Measurements from ENCODE around the gene GABRG1.

GABRG1 gene

DNA sequence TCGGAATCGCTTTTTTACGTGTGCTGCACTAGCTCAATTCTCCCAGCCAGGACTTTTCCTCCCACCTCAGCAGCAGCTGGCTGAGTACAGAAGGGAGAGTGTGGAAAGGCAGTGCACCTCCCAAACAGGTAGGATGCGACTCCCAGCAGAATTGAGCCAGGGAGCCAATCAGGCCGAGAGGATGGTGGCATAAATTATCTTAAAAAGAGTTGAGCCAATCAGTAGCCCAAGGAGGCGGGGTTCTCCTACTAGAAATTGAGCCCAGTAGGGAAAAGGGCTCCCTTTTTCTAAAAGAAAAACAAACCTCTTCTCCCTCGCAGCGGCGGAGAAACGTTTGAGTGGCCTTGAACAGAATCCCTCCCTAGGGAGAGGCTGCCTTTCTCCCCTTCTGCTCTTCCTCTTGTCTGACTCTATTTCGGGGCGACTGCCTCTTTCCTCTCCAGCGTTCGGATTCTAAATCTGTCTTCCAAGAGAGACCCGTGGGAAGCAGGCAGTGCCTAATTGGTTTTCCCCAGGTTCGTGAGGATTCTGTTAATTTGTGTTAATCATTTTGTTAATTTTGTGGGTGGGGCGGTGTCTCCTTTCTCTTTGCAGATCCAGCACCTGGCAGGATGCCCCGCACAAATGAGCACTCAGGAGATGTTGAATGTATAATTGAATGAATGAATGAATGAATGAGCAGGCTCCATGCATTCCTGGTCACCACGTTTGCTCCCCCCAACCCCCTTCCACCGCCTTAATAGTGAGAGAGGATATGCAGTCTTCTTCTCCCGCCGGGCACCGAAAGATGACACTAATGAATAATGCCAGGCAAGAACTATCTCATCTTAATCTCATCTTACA lies at the start of gene GABRG1:
Gene GABRG1, minus strand, starts transcription at position 142 of the 843 bp plus-strand sequence. Its CDS starts 141 bp downstream, at position 1.
- DNase-seq (ENCODE audit: low read depth), result no peak

GRCh38 chr4:46146993-46147392 lies 23.1 kb upstream of the GABRG1 start:
- no peak for DNase-seq (ENCODE audit: low read depth)

GRCh38 chr4:46131498-46132057 lies 7.7 kb upstream of the GABRG1 start:
- DNase-seq (ENCODE audit: low read depth), result no peak

DNA sequence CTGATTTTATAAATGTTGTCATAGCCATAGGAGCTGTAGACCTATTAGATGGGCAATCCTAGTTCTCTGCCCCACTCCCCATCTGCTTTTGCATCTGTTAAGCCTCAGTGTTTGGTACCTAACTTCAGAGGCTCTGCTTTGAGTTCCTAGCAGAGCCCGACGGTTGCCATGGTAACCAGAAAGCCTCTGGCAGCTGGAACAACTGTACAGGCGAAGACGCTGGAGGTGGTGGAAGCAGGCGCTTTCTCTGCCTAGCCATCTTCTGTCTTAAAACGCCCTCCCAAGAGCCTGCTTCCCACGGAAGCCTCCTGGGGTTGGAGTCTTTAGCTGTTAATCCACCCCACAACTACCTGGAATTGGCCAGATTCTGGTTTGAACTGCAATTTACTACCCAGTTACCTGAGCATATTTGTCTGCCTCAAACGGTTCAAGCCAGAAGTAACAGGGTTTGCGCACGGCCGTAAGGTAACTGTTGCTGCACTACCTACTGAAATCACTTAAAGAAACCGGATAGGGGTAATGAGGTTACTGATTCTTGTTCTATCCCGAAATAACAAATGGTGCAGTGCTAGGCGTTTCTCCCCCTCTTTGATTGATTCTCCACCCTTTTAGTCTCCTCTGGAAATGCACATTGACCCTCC lies 1.0 kb upstream of the GABRG1 start:
- DNase-seq (ENCODE audit: low read depth), result no peak

DNA sequence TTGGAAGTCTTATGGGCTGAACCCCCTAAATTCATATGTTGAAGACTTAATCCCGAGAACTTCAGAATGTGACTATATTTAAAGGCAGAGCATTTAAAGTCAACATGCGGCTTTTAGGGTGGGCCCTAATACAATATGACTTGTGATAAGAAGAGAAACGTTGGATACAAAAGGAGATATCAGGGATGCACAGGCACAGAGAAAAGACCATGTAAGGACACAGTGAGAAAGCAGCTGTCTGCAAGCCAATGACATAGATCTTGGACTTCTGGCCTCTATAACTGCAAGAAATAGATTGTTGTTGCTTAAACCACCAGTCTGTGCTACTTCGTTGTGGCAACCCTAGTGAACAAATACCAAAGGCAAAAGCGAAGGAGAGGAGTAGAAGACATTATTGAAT lies 42.2 kb downstream of the GABRG1 start:
- no peak for DNase-seq (ENCODE audit: low read depth)

GRCh38 chr4:46081248-46081647 lies 42.6 kb downstream of the GABRG1 start:
- no peak for DNase-seq (ENCODE audit: low read depth)

DNA sequence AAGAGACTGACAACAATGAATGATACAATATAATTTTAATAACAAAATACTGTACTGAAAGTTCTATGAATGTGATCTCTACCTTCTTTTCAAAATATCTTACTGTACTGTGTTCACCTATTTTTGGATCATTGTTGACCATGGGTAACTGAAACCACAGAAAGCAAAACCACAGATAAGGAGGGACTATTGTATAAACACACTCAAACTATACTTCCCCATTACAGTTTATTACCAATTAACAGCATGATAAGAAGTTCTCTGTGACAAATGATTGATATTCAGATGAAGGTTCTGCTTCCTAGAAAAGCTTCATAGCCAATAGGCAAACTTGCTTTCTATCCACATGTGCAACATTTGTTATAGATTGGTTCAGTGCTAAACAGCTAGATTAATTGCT lies 50.1 kb downstream of the GABRG1 start:
- DNase-seq (ENCODE audit: low read depth), result no peak

DNA sequence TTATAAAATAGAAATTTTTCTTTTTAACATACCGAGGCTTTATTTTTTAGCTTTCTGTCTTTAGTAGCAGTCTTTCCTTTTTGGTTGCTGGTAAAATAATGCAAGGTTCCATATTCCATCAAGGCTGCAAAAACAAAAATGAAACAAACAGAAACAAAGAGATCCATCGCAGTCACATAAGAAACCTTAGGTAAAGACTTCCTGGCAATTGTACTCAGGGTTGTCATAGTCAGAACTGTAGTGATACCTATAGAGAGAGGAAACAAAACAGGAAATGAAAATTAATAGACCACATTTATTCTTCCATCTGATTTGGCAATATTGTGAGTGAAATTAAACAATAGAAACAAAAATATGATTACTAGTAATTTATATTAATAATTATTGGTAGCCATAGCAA lies 72.5 kb downstream of the GABRG1 start:
- DNase-seq (ENCODE audit: low read depth), result no peak

DNA sequence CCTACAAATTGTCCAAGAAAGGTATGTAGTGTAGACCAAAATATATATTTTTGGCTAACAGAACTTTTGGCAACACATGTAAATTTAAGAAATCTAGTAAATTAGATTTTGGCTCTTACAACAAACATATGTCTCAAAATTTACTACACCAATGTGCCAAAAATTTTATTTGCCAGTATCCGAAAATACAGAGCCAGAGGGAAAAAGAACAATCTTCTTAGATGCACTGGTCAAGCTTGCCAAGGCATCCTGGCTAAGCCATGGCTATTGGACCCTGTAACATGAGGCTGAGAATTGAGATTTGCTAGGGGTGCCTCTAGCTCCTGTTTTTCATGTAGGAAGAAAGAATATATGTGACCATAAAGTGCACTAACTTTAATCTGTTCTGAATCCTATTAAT lies 91.8 kb downstream of the GABRG1 start:
- no peak for DNase-seq (ENCODE audit: low read depth)

- no peak for DNase-seq (ENCODE audit: low read depth)
These were observed 107.5 kb downstream of the GABRG1 start for GRCh38 chr4:46016306-46016705.

DNA sequence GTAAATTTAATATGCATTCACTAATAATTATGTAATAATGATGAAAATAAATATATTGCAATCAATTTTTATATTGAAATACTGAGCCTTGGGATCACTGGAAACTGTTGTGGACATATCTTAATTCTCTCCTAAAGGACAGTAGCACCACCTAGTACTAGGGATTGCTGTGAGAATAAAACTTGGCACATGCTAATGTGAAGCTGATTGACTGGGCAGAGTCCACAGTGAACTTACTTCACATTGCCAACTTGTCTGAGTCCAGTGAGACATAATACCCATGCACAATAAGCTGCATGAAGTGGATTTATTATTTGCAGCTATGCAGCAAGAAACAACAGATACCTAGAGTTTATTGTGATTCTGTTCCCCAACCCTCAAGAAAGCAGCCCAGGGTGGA lies 131.1 kb downstream of the GABRG1 start:
- DNase-seq (ENCODE audit: low read depth), result no peak

DNA sequence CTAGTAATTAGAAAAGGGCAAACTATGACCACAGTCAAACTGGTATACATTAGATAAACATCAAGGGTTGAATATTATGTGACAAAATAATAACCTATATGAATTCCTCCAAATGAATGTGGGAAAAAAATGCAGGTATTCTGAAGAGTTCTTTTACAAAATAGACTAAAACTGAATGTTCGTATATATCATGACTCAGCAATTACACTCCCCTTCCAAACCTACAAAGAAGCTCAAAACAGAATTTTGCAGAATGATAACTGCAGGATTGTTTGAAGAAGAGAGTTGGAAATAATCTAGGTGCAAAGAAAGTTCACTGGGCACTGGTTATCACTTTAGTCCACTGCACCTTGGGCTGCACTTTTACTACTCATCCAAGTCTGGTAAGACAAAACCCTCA lies 134.1 kb downstream of the GABRG1 start:
- DNase-seq (ENCODE audit: low read depth), result no peak

DNA sequence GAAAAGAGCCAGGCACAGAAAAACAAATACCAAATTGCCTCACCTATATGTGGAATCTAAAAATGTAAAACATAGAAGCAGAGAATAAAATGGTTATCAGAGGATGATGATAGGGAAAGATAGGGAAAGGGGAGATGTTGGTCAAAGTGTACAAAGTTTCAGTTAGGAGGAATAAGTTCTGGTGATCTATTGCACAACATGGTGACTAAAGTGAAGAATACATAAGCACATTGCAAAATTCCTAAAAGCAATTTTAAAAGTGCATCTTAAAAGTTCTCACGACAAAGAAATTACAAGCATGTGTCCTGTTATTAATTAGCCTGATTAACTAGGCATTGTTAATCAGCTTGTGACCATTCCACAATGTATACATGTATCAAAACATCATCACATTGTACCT lies 136.0 kb downstream of the GABRG1 start:
- DNase-seq (ENCODE audit: low read depth), result no peak
